ENCODE measurements around the gene PLEKHG4B. TPM values are rescaled to one million over a fixed set of nuclear protein-coding genes. Genes with fewer than 3 reads are reported as not detected.
"Not testable (repeated sequence)": the region's sequence is repeated elsewhere in the genome, so short reads cannot be mapped to it uniquely, and the experiment has no call there.

PLEKHG4B gene, protein sequence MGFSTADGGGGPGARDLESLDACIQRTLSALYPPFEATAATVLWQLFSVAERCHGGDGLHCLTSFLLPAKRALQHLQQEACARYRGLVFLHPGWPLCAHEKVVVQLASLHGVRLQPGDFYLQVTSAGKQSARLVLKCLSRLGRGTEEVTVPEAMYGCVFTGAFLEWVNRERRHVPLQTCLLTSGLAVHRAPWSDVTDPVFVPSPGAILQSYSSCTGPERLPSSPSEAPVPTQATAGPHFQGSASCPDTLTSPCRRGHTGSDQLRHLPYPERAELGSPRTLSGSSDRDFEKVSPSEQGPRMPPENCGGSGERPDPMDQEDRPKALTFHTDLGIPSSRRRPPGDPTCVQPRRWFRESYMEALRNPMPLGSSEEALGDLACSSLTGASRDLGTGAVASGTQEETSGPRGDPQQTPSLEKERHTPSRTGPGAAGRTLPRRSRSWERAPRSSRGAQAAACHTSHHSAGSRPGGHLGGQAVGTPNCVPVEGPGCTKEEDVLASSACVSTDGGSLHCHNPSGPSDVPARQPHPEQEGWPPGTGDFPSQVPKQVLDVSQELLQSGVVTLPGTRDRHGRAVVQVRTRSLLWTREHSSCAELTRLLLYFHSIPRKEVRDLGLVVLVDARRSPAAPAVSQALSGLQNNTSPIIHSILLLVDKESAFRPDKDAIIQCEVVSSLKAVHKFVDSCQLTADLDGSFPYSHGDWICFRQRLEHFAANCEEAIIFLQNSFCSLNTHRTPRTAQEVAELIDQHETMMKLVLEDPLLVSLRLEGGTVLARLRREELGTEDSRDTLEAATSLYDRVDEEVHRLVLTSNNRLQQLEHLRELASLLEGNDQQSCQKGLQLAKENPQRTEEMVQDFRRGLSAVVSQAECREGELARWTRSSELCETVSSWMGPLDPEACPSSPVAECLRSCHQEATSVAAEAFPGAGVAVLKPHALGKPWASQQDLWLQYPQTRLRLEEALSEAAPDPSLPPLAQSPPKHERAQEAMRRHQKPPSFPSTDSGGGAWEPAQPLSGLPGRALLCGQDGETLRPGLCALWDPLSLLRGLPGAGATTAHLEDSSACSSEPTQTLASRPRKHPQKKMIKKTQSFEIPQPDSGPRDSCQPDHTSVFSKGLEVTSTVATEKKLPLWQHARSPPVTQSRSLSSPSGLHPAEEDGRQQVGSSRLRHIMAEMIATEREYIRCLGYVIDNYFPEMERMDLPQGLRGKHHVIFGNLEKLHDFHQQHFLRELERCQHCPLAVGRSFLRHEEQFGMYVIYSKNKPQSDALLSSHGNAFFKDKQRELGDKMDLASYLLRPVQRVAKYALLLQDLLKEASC (N-terminal part only)
- 0.13 TPM in 1 of 2 replicates, not detected in the other for total RNA-seq

DNA sequence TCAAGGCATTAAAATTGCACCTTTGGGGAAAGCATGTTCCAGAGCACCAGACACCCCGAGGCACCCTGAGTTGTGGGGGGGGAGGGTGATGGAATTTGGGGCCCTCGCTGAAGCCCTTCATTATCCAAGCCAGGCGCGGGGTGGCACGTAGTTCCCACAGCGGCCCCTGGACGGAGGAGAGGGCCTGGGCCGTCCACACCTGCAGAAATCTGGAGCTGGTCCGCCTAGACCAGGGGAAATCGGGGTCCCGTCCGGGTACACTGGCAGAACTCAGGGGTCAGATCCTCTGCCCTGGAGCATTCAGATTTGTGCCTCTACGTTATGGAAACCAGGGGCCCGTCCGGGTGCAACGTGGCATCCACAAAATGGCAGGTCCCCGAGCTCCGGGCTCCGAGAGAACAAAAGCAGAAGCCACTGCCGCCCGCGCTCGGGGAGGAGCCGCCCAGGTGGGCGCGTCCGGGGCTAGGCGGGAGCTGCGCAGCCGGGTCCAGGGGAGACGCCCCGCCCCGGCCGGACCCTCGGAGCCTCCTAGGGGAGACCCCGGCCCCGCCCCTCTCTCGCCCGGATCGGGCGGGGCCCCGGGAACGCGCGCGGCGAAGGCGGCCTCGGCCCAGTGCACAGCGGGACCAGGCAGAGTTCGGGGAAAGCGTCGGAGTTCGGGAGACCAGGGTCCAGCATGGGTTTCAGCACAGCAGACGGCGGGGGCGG is at the start of gene PLEKHG4B:
PLEKHG4B (plus strand) TSS at position 613 of the 708 bp plus-strand sequence; CDS start at position 677, 64 bp downstream.
- no peak for DNase-seq (ENCODE audit: low read depth in 2 of 2)

- DNase-seq (ENCODE audit: low read depth in 2 of 2), result peak in 1 of 2 donors; percentile 26
Observed at GRCh38 chr5:42250-42649, 49.7 kb upstream of the PLEKHG4B start.

GRCh38 chr5:48192-48591 is 43.8 kb upstream of the PLEKHG4B start:
- no peak for DNase-seq (ENCODE audit: low read depth in 2 of 2)

DNA sequence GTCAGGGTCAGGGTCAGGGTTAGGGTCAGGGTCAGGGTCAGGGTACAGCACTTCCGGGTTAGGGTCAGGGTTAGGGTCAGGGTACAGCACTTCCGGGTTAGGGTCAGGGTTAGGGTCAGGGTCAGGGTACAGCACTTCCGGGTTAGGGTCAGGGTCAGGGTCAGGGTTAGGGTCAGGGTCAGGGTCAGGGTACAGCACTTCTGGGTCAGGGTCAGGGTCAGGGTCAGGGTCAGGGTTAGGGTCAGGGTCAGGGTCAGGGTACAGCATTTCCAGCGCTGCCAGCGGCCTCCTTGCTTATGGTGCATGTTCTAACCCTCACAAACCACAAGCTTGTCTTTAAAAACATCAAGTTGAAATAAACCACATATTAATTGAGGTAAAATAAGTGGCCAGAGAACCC is 42.4 kb upstream of the PLEKHG4B start:
- DNase-seq (ENCODE audit: low read depth in 2 of 2), result not testable (repeated sequence)

DNA sequence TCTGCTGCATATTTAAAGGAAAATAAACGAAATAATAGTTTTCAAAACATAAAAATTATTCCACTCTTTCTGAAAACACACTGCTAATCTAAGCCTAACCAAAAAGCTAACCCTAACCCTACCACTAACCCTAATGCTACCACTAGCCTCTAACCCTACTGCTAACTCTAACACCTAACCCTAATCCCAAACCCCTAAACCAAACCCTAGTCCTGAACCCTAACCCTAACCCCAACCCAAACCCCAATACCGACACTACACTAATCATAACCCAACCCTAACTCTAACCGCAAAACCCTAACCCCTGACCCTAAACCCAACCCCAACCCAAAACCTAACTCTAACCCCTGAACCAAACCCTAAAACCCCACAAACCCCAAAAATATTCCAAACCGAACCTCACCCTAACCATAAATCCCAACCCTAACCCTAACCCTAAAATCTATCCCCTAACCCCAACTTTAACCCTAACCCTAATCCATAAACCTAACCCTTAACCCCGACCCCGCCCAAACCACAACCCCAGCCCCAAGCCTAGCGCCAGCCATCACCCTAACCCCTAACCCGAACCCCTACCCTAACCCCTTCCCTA is 41.9 kb upstream of the PLEKHG4B start:
- DNase-seq (ENCODE audit: low read depth in 2 of 2), result no peak

GRCh38 chr5:50724-51499 is 41.1 kb upstream of the PLEKHG4B start:
- no peak for DNase-seq (ENCODE audit: low read depth in 2 of 2)

DNA sequence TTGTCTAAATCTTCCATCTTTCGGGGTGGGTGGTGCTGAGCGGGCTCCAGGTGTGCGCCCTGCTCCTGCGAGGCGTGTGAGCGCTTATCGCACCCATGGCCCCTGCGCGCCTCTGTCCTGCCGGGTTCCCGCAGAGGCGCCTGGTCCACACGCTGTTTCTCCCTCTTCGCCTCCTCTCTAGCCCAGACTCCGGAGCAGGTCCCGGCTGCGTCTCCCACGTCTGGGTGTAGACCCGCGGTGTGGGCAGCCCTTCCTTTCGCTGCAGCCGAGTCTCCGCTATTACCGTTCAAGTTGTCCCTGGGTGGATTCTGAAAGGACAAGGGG is 40.5 kb upstream of the PLEKHG4B start:
- no peak for DNase-seq (ENCODE audit: low read depth in 2 of 2)

GRCh38 chr5:53381-54174 is 38.4 kb upstream of the PLEKHG4B start:
- DNase-seq (ENCODE audit: low read depth in 2 of 2), result peak in 1 of 2 donors; percentile 34

- DNase-seq (ENCODE audit: low read depth in 2 of 2), result no peak
Observed at GRCh38 chr5:54175-54730, 37.7 kb upstream of the PLEKHG4B start.

- DNase-seq (ENCODE audit: low read depth in 2 of 2), result no peak
Observed at GRCh38 chr5:54876-55569, 36.9 kb upstream of the PLEKHG4B start.

GRCh38 chr5:56561-57290 is 35.2 kb upstream of the PLEKHG4B start:
- peak in 1 of 2 donors; percentile 48 for DNase-seq (ENCODE audit: low read depth in 2 of 2)

- DNase-seq (ENCODE audit: low read depth in 2 of 2), result not testable (repeated sequence)
Observed at GRCh38 chr5:60250-60649, 31.7 kb upstream of the PLEKHG4B start.

DNA sequence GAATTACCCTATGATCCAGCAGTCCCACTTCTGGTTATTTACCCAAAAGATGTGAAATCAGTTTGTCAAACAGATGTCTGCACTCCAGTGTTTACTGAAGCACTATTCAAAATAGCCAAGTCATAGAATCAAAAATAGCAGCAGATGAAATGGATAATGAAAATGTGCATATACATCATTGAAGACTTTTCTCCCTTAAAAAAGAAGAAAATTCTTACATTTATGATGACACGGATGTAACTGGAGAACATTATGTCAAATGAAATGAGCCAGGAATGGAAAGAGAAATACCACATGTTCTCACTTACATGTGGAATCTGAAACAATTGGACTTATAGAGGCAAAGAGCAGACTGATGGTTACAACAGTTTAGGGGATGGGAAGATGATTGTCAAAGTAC is 21.5 kb upstream of the PLEKHG4B start:
- DNase-seq (ENCODE audit: low read depth in 2 of 2), result no peak

GRCh38 chr5:72316-73180 is 19.4 kb upstream of the PLEKHG4B start:
- DNase-seq (ENCODE audit: low read depth in 2 of 2), result not testable (repeated sequence)

- DNase-seq (ENCODE audit: low read depth in 2 of 2), result not testable (repeated sequence)
Observed at GRCh38 chr5:73181-73447, 18.9 kb upstream of the PLEKHG4B start.

DNA sequence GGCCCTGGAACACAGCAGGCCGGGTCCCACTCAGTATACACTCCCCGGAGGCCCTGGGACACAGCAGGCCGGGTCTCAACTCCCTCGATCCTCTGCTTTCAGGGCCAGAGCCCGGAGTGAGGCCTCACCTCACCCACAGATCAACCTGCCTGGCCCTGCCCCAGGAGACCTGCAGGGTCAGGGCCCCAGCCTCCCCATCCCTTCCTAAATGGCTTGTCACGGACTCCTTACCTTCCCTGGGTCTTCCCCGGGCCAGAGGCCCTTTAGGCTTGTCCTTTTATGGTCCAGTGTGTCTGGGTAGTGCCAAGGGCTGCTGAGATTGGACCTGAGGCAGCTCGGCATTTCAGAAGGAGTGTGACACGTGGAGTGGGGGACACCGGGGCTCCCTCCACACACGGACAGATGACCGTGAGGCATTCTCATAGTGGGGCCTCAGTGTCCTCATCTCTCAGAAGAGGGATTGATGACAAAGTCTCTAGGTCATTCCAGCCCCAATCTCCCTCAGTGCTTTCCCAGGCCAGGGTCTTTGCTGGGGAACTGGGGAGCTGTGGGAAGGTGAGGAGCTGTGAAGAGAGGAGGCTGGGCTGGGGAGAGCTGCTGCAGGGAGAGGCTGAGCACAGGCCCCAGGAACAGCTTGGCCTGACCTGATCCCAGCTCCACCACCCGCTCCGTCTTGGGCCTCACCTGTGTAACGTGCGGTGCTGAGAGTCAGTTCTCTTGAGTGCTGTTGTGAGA is 18.0 kb upstream of the PLEKHG4B start:
- DNase-seq (ENCODE audit: low read depth in 2 of 2), result no peak
